PC-3 (cell line): ENCODE data around the gene AEN. TPM values are rescaled to one million over a fixed set of nuclear protein-coding genes. Genes with fewer than 3 reads are reported as not detected.

Experiments used
- ATAC-seq: fragments of 200-7000 bp; cut with Tn5 transposase; 2 replicates; pipeline ENCODE4 v1.9.1; 2020; ENCODE audit warnings: mild to moderate bottlenecking, moderate library complexity
- BruUV-seq: library from RNA; stranded (reverse); fragments of 400-500 nt; replicated peaks from 2 replicates; lab custom pipeline; 2021; lab: Mats Ljungman, UMichigan
- CTCF ChIA-PET: fragments of 300-600 bp; sonication (Branson Sonifier 250); formaldehyde crosslinking; loops from one replicate; lab custom pipeline; 2022; ENCODE audit warnings: antibody characterized with exemption; lab: Charles Lee
- POLR2A ChIA-PET: fragments of 300-600 bp; sonication (Branson Sonifier 250); formaldehyde crosslinking; loops from one replicate; lab custom pipeline; 2022; ENCODE audit warnings: antibody characterized with exemption; ENCODE audit not compliant: unreplicated experiment; lab: Charles Lee
- DNase-seq: peaks from one replicate; pipeline ENCODE4 v3.0.0-alpha.2; 2015
- H2AFZ ChIP-seq: fragments of 300-600 bp; sonication (generic); 2 replicates; pipeline ENCODE4 v1.6.0; 2016; ENCODE audit warnings: antibody characterized with exemption, low read length
- H3F3A ChIP-seq: fragments of 300-600 bp; sonication (generic); one replicate; pipeline ENCODE4 v1.6.0; 2017; ENCODE audit warnings: antibody characterized with exemption, low read length, control low read depth, mild to moderate bottlenecking; ENCODE audit not compliant: unreplicated experiment
- H3K27ac ChIP-seq: fragments of 300-600 bp; sonication (generic); 2 replicates; pipeline ENCODE4 v1.5.1; 2016; ENCODE audit warnings: mild to moderate bottlenecking, low read length
- H3K27me3 ChIP-seq: fragments of 300-600 bp; sonication (generic); 2 replicates; pipeline ENCODE4 v1.6.1; 2016; ENCODE audit warnings: low read length, mixed read lengths
- H3K36me3 ChIP-seq: fragments of 300-600 bp; sonication (generic); 2 replicates; pipeline ENCODE4 v1.6.1; 2016; ENCODE audit warnings: low read depth, mixed run types, low read length, mixed read lengths
- H3K4me1 ChIP-seq: fragments of 300-600 bp; sonication (generic); 2 replicates; pipeline ENCODE4 v1.5.1; 2016; ENCODE audit warnings: low read length; ENCODE audit not compliant: insufficient read depth
- H3K4me2 ChIP-seq: fragments of 300-600 bp; sonication (generic); 2 replicates; pipeline ENCODE4 v1.6.0; 2016; ENCODE audit warnings: low read length
- H3K4me3 ChIP-seq: fragments of 300-600 bp; sonication (generic); 2 replicates; pipeline ENCODE4 v1.5.1; 2016; ENCODE audit warnings: mild to moderate bottlenecking, low read length, mixed read lengths
- H3K79me2 ChIP-seq: fragments of 300-600 bp; sonication (generic); 2 replicates; pipeline ENCODE4 v1.6.1; 2017; ENCODE audit warnings: low read length, mixed read lengths
- H3K9ac ChIP-seq: fragments of 300-600 bp; sonication (generic); 2 replicates; pipeline ENCODE4 v1.6.0; 2016; ENCODE audit warnings: mild to moderate bottlenecking, low read length
- H3K9me2 ChIP-seq: fragments of 300-600 bp; sonication (generic); replicated peaks from 2 replicates; pipeline ENCODE4 v1.6.1; 2016; ENCODE audit warnings: mixed run types, low read length, mixed read lengths
- H3K9me3 ChIP-seq: fragments of 300-600 bp; sonication (generic); 2 replicates; pipeline ENCODE4 v1.6.1; 2016; ENCODE audit warnings: low read length, mixed read lengths
- H4K20me1 ChIP-seq: fragments of 300-600 bp; sonication (generic); 2 replicates; pipeline ENCODE4 v1.6.1; 2016; ENCODE audit warnings: low read length, mixed read lengths
- EZH2 ChIP-seq: fragments of 300-600 bp; sonication (generic); IDR thresholded peaks from one replicate; pipeline ENCODE4 v1.6.1; 2017; ENCODE audit warnings: antibody characterized with exemption, mild to moderate bottlenecking, low read length; ENCODE audit not compliant: unreplicated experiment
- EZH2phosphoT487 ChIP-seq: fragments of 300-600 bp; sonication (generic); IDR thresholded peaks from 2 replicates; pipeline ENCODE4 v1.6.1; 2018; ENCODE audit warnings: mild to moderate bottlenecking, antibody characterized with exemption, low read length, borderline replicate concordance
- intact Hi-C: fragments of 100-400 bp; cut with micrococcal nuclease; formaldehyde crosslinking; loops from 2 replicates; pipeline ENCODE4 v1.9.0; 2023
- total RNA-seq: library from RNA; depleted of rRNA; stranded (reverse); fragments of >200 nt; gene quantifications from 2 replicates; pipeline ENCODE4 v1.2.3, GENCODE V29; 2014
- TF ChIP-seq, protein P1 (sequence below): fragments of 300-600 bp; sonication (generic); conservative IDR thresholded peaks from 2 replicates; pipeline ENCODE4 v1.5.1; 2017; ENCODE audit warnings: antibody characterized with exemption, low read depth, mild to moderate bottlenecking, low read length

Gene AEN
- total RNA-seq, 1 experiment from 2014 or later: 81.3 TPM

DNA sequence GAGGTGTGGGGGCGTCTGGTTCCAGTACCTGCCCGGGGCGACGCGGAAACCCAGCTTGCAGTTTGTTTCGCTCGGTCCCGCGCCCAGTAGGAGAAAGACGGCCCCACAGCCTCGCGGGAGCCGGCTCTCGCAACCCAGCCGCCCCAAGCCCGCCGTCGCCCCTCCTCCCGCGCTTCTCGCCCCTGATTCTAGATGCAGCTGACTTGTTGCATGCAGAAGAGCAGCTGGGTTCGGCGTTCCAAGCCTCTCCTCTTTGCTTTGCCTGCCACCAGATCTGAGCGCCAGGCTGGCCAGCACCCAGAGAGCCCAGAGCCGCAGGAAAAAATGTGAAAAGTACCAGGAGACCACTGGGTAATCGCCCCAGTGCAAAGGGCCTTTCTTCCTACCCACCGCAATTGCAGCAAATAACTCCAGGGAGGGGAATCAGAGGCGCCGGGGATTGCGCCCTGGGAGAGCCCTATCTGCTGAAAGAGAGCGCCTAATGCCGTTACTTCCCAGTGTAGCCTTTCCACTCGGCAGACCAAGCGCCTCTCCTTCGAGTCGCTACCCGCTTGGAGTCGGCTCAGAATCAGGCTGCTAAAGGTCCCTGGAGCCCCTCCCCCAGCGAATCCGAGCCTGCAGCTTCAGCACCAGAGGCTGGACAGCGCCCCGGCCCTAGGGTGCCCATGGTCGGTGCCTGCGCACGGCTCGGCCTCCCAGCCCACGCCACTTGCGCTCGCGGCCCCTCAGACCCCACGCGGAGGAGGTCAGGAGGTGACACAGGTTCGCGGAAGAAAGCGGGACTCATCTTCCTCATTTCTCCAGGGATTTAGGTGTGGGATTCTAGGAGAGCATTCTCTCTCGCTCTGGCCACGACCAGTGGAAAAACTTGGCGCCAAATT is 15.7 kb upstream of the AEN start:
- TF ChIP-seq, protein P1, sequence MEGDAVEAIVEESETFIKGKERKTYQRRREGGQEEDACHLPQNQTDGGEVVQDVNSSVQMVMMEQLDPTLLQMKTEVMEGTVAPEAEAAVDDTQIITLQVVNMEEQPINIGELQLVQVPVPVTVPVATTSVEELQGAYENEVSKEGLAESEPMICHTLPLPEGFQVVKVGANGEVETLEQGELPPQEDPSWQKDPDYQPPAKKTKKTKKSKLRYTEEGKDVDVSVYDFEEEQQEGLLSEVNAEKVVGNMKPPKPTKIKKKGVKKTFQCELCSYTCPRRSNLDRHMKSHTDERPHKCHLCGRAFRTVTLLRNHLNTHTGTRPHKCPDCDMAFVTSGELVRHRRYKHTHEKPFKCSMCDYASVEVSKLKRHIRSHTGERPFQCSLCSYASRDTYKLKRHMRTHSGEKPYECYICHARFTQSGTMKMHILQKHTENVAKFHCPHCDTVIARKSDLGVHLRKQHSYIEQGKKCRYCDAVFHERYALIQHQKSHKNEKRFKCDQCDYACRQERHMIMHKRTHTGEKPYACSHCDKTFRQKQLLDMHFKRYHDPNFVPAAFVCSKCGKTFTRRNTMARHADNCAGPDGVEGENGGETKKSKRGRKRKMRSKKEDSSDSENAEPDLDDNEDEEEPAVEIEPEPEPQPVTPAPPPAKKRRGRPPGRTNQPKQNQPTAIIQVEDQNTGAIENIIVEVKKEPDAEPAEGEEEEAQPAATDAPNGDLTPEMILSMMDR: no peak
- TF ChIP-seq EZH2phosphoT487 (no peak), EZH2 (no peak)
- Histone ChIP-seq H3K79me2 (no peaks in the 10 kb centered on the region), H3F3A (no peaks in the 10 kb centered on the region), H3K4me3 (no peak overlapping the region), H3K4me2 (no peak overlapping the region), H4K20me1 (no peaks in the 10 kb centered on the region), H3K27me3 (peaks cover 23% of the 10 kb centered on the region), H3K9me2 (no peaks in the 10 kb centered on the region), H3K36me3 (no peaks in the 10 kb centered on the region), H3K9me3 (no peaks in the 10 kb centered on the region), H3K4me1 (no peaks in the 10 kb centered on the region), H2AFZ (no peak overlapping the region), H3K9ac (no peak overlapping the region), H3K27ac (no peak overlapping the region)
- DNase-seq (no peak), ATAC-seq (no peak)
- no TSS peak for BruUV-seq
- CTCF ChIA-PET: no interaction called here
- intact Hi-C loops: no loop called here
- POLR2A ChIA-PET: no interaction called here

DNA sequence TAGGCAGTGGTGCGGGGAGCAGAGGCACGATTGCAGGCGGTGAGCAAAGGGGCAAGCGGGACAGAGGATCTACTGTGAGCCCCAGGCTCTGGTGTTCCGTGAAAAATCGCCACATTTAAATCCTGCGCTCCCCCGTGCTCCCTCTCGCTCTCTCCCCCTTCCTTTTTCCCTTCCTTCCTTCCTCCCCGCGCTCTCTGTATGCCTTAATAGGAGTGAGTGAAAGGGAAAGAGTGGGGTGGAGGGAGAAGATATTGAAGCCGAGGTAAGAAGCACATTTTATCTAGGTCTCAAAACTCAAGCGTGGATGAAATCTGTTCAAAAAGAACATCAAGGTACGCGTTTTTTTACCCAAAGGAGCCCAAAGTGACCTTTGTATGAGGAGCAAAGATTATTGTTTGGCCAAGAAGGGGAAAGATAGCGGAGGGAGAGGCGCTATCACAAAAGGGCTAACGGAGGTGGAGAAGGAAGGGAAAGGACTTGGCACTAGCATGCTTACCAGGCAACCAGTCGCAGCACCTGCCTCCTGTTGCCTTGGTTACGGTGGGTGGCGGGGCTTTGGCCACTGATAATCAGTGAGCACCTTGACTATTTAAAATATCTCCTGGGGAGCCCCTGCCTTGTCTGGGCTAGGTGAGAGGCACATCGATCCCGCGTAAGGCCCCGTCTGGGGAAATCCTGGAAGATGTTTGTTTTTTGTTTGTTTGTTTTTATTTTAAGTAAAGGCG is 14.9 kb upstream of the AEN start:
- BruUV-seq: no TSS peak
- Histone ChIP-seq H3K4me2 (no peak overlapping the region), H3K27me3 (peaks cover 23% of the 10 kb centered on the region), H3K9ac (no peak overlapping the region), H3K36me3 (no peaks in the 10 kb centered on the region), H2AFZ (no peak overlapping the region), H3K4me3 (no peak overlapping the region), H3K9me2 (no peaks in the 10 kb centered on the region), H3K27ac (no peak overlapping the region), H3F3A (no peaks in the 10 kb centered on the region), H4K20me1 (no peaks in the 10 kb centered on the region), H3K4me1 (no peaks in the 10 kb centered on the region), H3K79me2 (no peaks in the 10 kb centered on the region), H3K9me3 (no peaks in the 10 kb centered on the region)
- ChIA-PET POLR2A (no interaction called here), CTCF (no interaction called here)
- intact Hi-C loops: no loop called here
- TF ChIP-seq EZH2phosphoT487 (no peak), EZH2 (no peak)
- TF ChIP-seq, protein P1: no peak
- ATAC-seq: no peak
- no peak for DNase-seq

DNA sequence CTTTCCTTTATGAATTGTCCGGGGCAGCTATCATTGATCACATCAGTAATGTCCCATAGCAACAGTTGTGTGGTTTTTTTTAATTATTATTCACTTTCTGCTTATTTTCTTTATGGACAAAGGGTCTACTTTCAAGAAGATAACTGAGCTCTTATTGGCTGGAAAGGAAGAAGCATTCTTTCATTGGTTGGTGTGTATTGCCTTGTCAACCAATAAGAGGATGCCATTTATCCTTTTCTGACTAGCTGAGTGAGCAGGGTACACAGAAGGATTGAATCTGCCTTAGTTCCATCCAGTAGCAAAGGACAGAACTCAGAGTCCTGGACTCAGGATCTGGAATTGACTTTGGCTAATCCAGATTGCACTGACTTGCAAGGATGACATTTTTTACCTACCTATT is 13.2 kb upstream of the AEN start:
- no TSS peak for BruUV-seq
- ATAC-seq: no peak
- no peaks in the 10 kb centered on the region for H3K79me2 ChIP-seq
- H3K36me3 ChIP-seq: no peaks in the 10 kb centered on the region
- H3K27me3 ChIP-seq: peaks cover 23% of the 10 kb centered on the region
- CTCF ChIA-PET: no interaction called here
- no peaks in the 10 kb centered on the region for H4K20me1 ChIP-seq
- H3K9me2 ChIP-seq: no peaks in the 10 kb centered on the region
- TF ChIP-seq, protein P1: no peak
- TF ChIP-seq EZH2 (no peak), EZH2phosphoT487 (no peak)
- H2AFZ ChIP-seq: no peak overlapping the region
- H3K4me2 ChIP-seq: no peak overlapping the region
- H3K27ac ChIP-seq: no peak overlapping the region
- H3K4me3 ChIP-seq: no peak overlapping the region
- no peak for DNase-seq
- POLR2A ChIA-PET: no interaction called here
- no peaks in the 10 kb centered on the region for H3K4me1 ChIP-seq
- intact Hi-C loops: no loop called here
- no peaks in the 10 kb centered on the region for H3F3A ChIP-seq
- H3K9me3 ChIP-seq: no peaks in the 10 kb centered on the region
- H3K9ac ChIP-seq: no peak overlapping the region
